K562 (cell line): Measurements from ENCODE around the gene CYP24A1. TPM values are rescaled to one million over a fixed set of nuclear protein-coding genes. Genes with fewer than 3 reads are reported as not detected.

Experiments used
- ATAC-seq: fragments of 200-7000 bp; cut with Tn5 transposase; 3 replicates; pipeline ENCODE4 v1.9.1; 2020; ENCODE audit warnings: moderate library complexity
- BruUV-seq: library from RNA; stranded (reverse); fragments of 400-500 nt; replicated peaks from 2 replicates; lab custom pipeline; 2021; lab: Mats Ljungman, UMichigan
- CTCF ChIA-PET: fragments of 300-600 bp; formaldehyde crosslinking; extraction: SDS; loops from one replicate; lab custom pipeline; 2021; ENCODE audit warnings: low intra/inter-chr PET ratio; lab: Yijun Ruan, JAX
- POLR2A ChIA-PET: fragments of 300-600, 350-650 bp; sonication (Branson Sonifier 250); formaldehyde crosslinking; extraction: SDS; loops from one replicate; lab custom pipeline; 2021; ENCODE audit warnings: antibody characterized with exemption, inconsistent platforms; lab: Yijun Ruan, JAX
- DNase-seq, 4 experiments: peaks; one replicate each; pipeline versions ENCODE4 v3.0.0 to v3.0.0-alpha.2; 2011 to 2018; ENCODE audit warnings: low spot score in 3 of 4, mixed read lengths in 3 of 4; ENCODE audit errors: extremely low read depth in 1 of 4
- FAIRE-seq: peaks from 2 replicates; lab custom pipeline; 2011; peaks lifted over from hg19 to GRCh38; lab: Jason Lieb, UNC
- H2AFZ ChIP-seq: 2 replicates; pipeline ENCODE4 v1.6.0; 2011; ENCODE audit warnings: low read depth, low read length, control low read depth, inconsistent platforms
- H3K27ac ChIP-seq: fragments of 200-600 bp; 3 replicates; pipeline ENCODE4 v1.8.0; 2011; ENCODE audit warnings: low read depth, mild to moderate bottlenecking, control low read depth, inconsistent platforms, low read length, moderate library complexity, mixed read lengths; ENCODE audit errors: extremely low read depth
- H3K27me3 ChIP-seq, 2 experiments: fragments of 300-600 bp in 1 of 2; 2 replicates in 1 of 2; 3 replicates in 1 of 2; pipeline versions ENCODE4 v1.6.0 to v1.8.0; 2011; ENCODE audit warnings: inconsistent platforms in 2 of 2, low read length in 2 of 2, mild to moderate bottlenecking in 1 of 2, mixed read lengths in 1 of 2, moderate library complexity in 1 of 2; ENCODE audit not compliant: control insufficient read depth in 2 of 2, insufficient read depth in 2 of 2
- H3K36me3 ChIP-seq: fragments of 300-600 bp; 3 replicates; pipeline ENCODE4 v1.8.0; 2011; ENCODE audit warnings: mild to moderate bottlenecking, low read length, inconsistent platforms; ENCODE audit not compliant: control insufficient read depth, insufficient read depth
- H3K4me1 ChIP-seq, 2 experiments: fragments of 200-600 bp in 1 of 2; replicated peaks in 1 of 2; 2 replicates in 1 of 2; 3 replicates in 1 of 2; pipeline versions ENCODE4 v1.5.1 to v1.8.0; 2011; ENCODE audit warnings: inconsistent platforms in 2 of 2, low read length in 2 of 2, mild to moderate bottlenecking in 1 of 2, mixed read lengths in 1 of 2, moderate library complexity in 1 of 2; ENCODE audit not compliant: control insufficient read depth in 2 of 2, insufficient read depth in 2 of 2
- H3K4me2 ChIP-seq: 2 replicates; pipeline ENCODE4 v1.6.1; 2011; ENCODE audit warnings: low read length, control low read depth, inconsistent platforms, mixed read lengths; ENCODE audit not compliant: insufficient read depth
- H3K4me3 ChIP-seq: fragments of 200-600 bp; sonication (generic), shearing (Covaris generic); 2 replicates; pipeline ENCODE4 v1.5.1; 2016; ENCODE audit warnings: control low read depth, inconsistent platforms
- H3K79me2 ChIP-seq: fragments of 200-600 bp; 3 replicates; pipeline ENCODE4 v1.8.0; 2011; ENCODE audit warnings: low read length, inconsistent platforms; ENCODE audit not compliant: control insufficient read depth, insufficient read depth
- H3K9ac ChIP-seq, 2 experiments: 2 replicates each; pipeline versions ENCODE4 v1.6.0 to v1.6.1; 2011; ENCODE audit warnings: low read depth in 2 of 2, low read length in 2 of 2, control low read depth in 1 of 2, inconsistent platforms in 1 of 2, mild to moderate bottlenecking in 1 of 2, mixed read lengths in 1 of 2; ENCODE audit not compliant: insufficient read depth in 1 of 2
- H3K9me1 ChIP-seq: one replicate; pipeline ENCODE4 v1.6.0; 2011; ENCODE audit warnings: inconsistent platforms, mild to moderate bottlenecking, low read length, moderate library complexity; ENCODE audit not compliant: control insufficient read depth, insufficient read depth
- H3K9me3 ChIP-seq: replicated peaks from 2 replicates; pipeline ENCODE4 v1.5.1; 2011; ENCODE audit warnings: low read depth, low read length, inconsistent platforms; ENCODE audit not compliant: control insufficient read depth, insufficient read depth
- H4K20me1 ChIP-seq: replicated peaks from 2 replicates; pipeline ENCODE4 v1.6.1; 2011; ENCODE audit warnings: low read length, inconsistent platforms, mixed read lengths; ENCODE audit not compliant: control insufficient read depth, insufficient read depth
- NFRKB ChIP-seq: fragments of 450-650 bp; IDR thresholded peaks from 2 replicates; pipeline ENCODE4 v1.6.1; 2016; ENCODE audit warnings: low read depth
- ZBTB11 ChIP-seq, 3 experiments: fragments of 200-800 bp in 1 of 3; fragments of 250-450 bp in 1 of 3; fragments of 450-650 bp in 1 of 3; sonication (Bioruptor Pico) in 1 of 3; sonication (Bioruptor generic) in 1 of 3; formaldehyde crosslinking in 1 of 3; IDR thresholded peaks; 2 replicates each; pipeline versions ENCODE4 v1.6.1 to v1.8.0; 2016 to 2022; ENCODE audit warnings: mild to moderate bottlenecking in 2 of 3, missing genetic modification characterization in 2 of 3, missing compliant biosample characterization in 1 of 3, moderate library complexity in 1 of 3
- WGBS: fragments of 100-300 bp; shearing (Covaris generic); methylation state at CpG from one replicate; pipeline ENCODE4 v1.1.6; 2016; ENCODE audit warnings: low coverage, mixed read lengths; ENCODE audit not compliant: insufficient coverage; ENCODE audit errors: missing lambda C conversion rate; 5-methylcytosine and 5-hydroxymethylcytosine counted together
- in situ Hi-C: fragments of 300-500 bp; cut with MboI; formaldehyde crosslinking; loops from 4 replicates; pipeline ENCODE4 v1.15.0; 2018; ENCODE audit warnings: inconsistent platforms, mixed read lengths
- intact Hi-C: fragments of 100-400 bp; cut with micrococcal nuclease; formaldehyde crosslinking; loops from 2 replicates; pipeline ENCODE4 v1.14.2; 2022
- polyA plus RNA-seq, 8 experiments: library from polyadenylated mRNA; depleted of rRNA in 4 of 8; stranded (reverse) in 5 of 8; unstranded in 3 of 8; fragments of >200 nt; fragmentation: Nextera tagmentation in 2 of 8; fragmentation: Illumina TruSeq in 1 of 8; extraction: Ambion mirVana in 2 of 8; extraction: Trizol in 1 of 8; gene quantifications; 2 replicates each; pipeline versions ENCODE4 v1.2.1 to v1.2.3, GENCODE V29; 2011 to 2014; ENCODE audit warnings: inconsistent platforms in 1 of 8, missing spikeins in 1 of 8
- total RNA-seq, 7 experiments: library from RNA; depleted of rRNA in 6 of 7; stranded (reverse); fragments of >200 nt in 6 of 7; fragmentation: Illumina TruSeq in 2 of 7; extraction: Trizol in 2 of 7; gene quantifications; 2 replicates each; pipeline versions ENCODE4 v1.2.1 to v1.2.3, GENCODE V29; 2011 to 2021; ENCODE audit warnings: low replicate concordance in 1 of 7

Gene CYP24A1
- total and polyA plus RNA-seq, 9 of the 15 experiments (the other 6 are each of a cell fraction or from before 2014, with no cell fraction given): 0.04 TPM; not detected in 8

- CTCF ChIA-PET: no interaction called here
These were observed 40.8 kb upstream of the CYP24A1 start for GRCh38 chr20:54214566-54214965.

More at GRCh38 chr20:54214566-54214965, 40.8 kb upstream of the CYP24A1 start:
- H3K36me3 ChIP-seq: peaks cover 53% of the 10 kb centered on the region
- H2AFZ ChIP-seq: no peak overlapping the region
- H3K9me3 ChIP-seq: no peaks in the 10 kb centered on the region
- DNase-seq: no peak
- no peaks in the 10 kb centered on the region for H4K20me1 ChIP-seq
- no peak for FAIRE-seq
- BruUV-seq: no TSS peak
- TF ChIP-seq ZBTB11 (CRISPR knock-in tag; IDR thresholded peaks at IDR 0.05) (peak in 1 of 3 experiments; percentile 73; a peak in 2 of 6 replicates), NFRKB (no peak)
- no peak overlapping the region for H3K4me3 ChIP-seq
- H3K4me1 ChIP-seq: peaks cover 0 to 3% of the 10 kb centered on the region in 2 experiments; a peak in 2 of 5 replicates
- no peak overlapping the region for H3K9ac ChIP-seq
- no peak overlapping the region for H3K27ac ChIP-seq
- H3K27me3 ChIP-seq: no peaks in the 10 kb centered on the region
- POLR2A ChIA-PET: interaction anchor here (0.7 kb wide), 1 partner anchor 829 kb away, joined by 5 read pairs; no protein-coding TSS in a partner anchor
- WGBS: 98% methylated on average over 8 of the region's 8 CpGs
- in situ Hi-C loops: loop anchor here (10.0 to 25.0 kb wide), 2 partner anchors 430 to 652 kb away; no protein-coding TSS in a partner anchor
- ATAC-seq: no peak
- H3K79me2 ChIP-seq: peaks cover 28% of the 10 kb centered on the region
- H3K4me2 ChIP-seq: no peak overlapping the region
- H3K9me1 ChIP-seq: no peaks in the 10 kb centered on the region
- intact Hi-C loops: no loop called here
